ENCODE measurements around the gene AZIN2. TPM values are rescaled to one million over a fixed set of nuclear protein-coding genes. Genes with fewer than 3 reads are reported as not detected.

The AZIN2 gene
- total and polyA plus RNA-seq, 10 of the 15 experiments (the other 5 are each of a cell fraction or from before 2014, with no cell fraction given), result 0.02 to 0.85 (median 0.23) TPM

DNA sequence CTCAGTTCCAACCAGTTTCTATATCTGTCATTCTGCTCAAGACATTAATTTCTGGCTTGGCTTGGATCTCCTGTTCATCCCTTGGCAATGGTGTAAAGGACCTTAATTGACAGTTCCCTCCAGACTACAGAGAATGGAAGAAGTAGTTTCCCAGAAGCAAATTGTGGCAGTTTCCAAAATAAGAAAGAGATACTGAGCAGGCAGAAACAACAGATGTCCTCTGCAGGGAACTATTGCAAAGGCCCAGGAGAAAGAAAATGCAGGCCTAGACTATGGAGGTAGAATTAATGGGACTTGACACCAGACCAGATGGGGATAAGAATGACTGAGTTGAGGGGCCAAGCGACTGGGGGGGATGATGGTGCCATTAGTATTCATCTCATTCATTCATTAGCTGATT is 38.1 kb upstream of the AZIN2 start:
- RAD21 ChIA-PET (ENCODE audit: unreplicated experiment), result no interaction called here
- H3K4me1 ChIP-seq (ENCODE audit: control insufficient read depth, insufficient read depth, low read length), result no peaks in the 10 kb centered on the region
- TF ChIP-seq PAX5 (IDR thresholded peaks at IDR 0.05; ENCODE audit: borderline replicate concordance, low read depth, low read length) (no peak), BHLHE40 (IDR thresholded peaks at IDR 0.05; ENCODE audit: borderline replicate concordance in 1 of 2, low read depth in 2 of 2, low read length in 1 of 2) (no peak), CBX3 (IDR thresholded peaks at IDR 0.05; ENCODE audit: borderline replicate concordance, low read depth) (no peak), SREBF1 (IDR thresholded peaks at IDR 0.05; ENCODE audit: low read length) (no peak)
- TF ChIP-seq, protein P1, sequence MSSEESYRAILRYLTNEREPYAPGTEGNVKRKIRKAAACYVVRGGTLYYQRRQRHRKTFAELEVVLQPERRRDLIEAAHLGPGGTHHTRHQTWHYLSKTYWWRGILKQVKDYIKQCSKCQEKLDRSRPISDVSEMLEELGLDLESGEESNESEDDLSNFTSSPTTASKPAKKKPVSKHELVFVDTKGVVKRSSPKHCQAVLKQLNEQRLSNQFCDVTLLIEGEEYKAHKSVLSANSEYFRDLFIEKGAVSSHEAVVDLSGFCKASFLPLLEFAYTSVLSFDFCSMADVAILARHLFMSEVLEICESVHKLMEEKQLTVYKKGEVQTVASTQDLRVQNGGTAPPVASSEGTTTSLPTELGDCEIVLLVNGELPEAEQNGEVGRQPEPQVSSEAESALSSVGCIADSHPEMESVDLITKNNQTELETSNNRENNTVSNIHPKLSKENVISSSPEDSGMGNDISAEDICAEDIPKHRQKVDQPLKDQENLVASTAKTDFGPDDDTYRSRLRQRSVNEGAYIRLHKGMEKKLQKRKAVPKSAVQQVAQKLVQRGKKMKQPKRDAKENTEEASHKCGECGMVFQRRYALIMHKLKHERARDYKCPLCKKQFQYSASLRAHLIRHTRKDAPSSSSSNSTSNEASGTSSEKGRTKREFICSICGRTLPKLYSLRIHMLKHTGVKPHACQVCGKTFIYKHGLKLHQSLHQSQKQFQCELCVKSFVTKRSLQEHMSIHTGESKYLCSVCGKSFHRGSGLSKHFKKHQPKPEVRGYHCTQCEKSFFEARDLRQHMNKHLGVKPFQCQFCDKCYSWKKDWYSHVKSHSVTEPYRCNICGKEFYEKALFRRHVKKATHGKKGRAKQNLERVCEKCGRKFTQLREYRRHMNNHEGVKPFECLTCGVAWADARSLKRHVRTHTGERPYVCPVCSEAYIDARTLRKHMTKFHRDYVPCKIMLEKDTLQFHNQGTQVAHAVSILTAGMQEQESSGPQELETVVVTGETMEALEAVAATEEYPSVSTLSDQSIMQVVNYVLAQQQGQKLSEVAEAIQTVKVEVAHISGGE (CRISPR knock-in tag; IDR thresholded peaks at IDR 0.05), result no peak
- TF ChIP-seq, protein P2, sequence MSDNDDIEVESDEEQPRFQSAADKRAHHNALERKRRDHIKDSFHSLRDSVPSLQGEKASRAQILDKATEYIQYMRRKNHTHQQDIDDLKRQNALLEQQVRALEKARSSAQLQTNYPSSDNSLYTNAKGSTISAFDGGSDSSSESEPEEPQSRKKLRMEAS (IDR thresholded peaks at IDR 0.05; ENCODE audit: low read depth, low read length), result no peak
- TF ChIP-seq, protein P3, sequence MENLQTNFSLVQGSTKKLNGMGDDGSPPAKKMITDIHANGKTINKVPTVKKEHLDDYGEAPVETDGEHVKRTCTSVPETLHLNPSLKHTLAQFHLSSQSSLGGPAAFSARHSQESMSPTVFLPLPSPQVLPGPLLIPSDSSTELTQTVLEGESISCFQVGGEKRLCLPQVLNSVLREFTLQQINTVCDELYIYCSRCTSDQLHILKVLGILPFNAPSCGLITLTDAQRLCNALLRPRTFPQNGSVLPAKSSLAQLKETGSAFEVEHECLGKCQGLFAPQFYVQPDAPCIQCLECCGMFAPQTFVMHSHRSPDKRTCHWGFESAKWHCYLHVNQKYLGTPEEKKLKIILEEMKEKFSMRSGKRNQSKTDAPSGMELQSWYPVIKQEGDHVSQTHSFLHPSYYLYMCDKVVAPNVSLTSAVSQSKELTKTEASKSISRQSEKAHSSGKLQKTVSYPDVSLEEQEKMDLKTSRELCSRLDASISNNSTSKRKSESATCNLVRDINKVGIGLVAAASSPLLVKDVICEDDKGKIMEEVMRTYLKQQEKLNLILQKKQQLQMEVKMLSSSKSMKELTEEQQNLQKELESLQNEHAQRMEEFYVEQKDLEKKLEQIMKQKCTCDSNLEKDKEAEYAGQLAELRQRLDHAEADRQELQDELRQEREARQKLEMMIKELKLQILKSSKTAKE (IDR thresholded peaks at IDR 0.05; ENCODE audit: low read depth, poor library complexity, severe bottlenecking), result no peak
- H3K79me2 ChIP-seq (ENCODE audit: control insufficient read depth, insufficient read depth, low read length), result no peaks in the 10 kb centered on the region
- WGBS (ENCODE audit: insufficient coverage, insufficient replicate concordance, low lambda C conversion rate, missing lambda C conversion rate), result 0% methylated on average over 1 of the region's 1 CpG
- H3K27me3 ChIP-seq (replicated peaks in 1 of 2; ENCODE audit: control insufficient read depth in 2 of 2, insufficient read depth in 2 of 2, low read length in 1 of 2), result no peaks in the 10 kb centered on the region; a peak in 1 of 4 replicates
- H3K36me3 ChIP-seq (ENCODE audit: control insufficient read depth in 2 of 2, insufficient read depth in 2 of 2, low read length in 1 of 2), result no peaks in the 10 kb centered on the region
- no peaks in the 10 kb centered on the region for H3K9me3 ChIP-seq (replicated peaks; ENCODE audit: control insufficient read depth, insufficient read depth, low read length)
- H2AFZ ChIP-seq (ENCODE audit: control insufficient read depth, low read depth, low read length), result no peak overlapping the region
- no peak overlapping the region for H3K4me2 ChIP-seq (ENCODE audit: control insufficient read depth, insufficient read depth)
- POLR2A ChIA-PET, result interaction anchor here (0.7 kb wide), 1 partner anchor 171 kb away, joined by 3 read pairs; no protein-coding TSS in a partner anchor
- no peak overlapping the region for H3K27ac ChIP-seq (ENCODE audit: control insufficient read depth, insufficient read depth)
- DNase-seq (ENCODE audit: low read depth, low spot score) (no peak), ATAC-seq (no peak), FAIRE-seq (no peak)
- BruUV-seq (replicated peaks), result no TSS peak
- in situ Hi-C loops (cut with MboI) (no loop called here), intact Hi-C loops (cut with micrococcal nuclease; ENCODE audit: unreplicated experiment) (no loop called here)
- no peak overlapping the region for H3K4me3 ChIP-seq
- H3K9ac ChIP-seq (ENCODE audit: control insufficient read depth, insufficient read depth, low read length), result no peak overlapping the region
- SMC1A ChIA-PET (ENCODE audit: uncharacterized antibody, unreplicated experiment), result interaction anchor here (1.8 kb wide), 1 partner anchor 17 kb away, joined by 7 read pairs; no protein-coding TSS in a partner anchor
- CTCF ChIA-PET, result no interaction called here
- H4K20me1 ChIP-seq (ENCODE audit: control insufficient read depth, insufficient read depth), result no peaks in the 10 kb centered on the region
